ENCODE data around the gene ITGB1BP1.
A peak's percentile ranks its signal among the peaks of the same experiment; 100 is the strongest.
"Not testable (repeated sequence)": the region's sequence is repeated elsewhere in the genome, so short reads cannot be mapped to it uniquely, and the experiment has no call there.

The ITGB1BP1 gene

GRCh38 chr2:9400268-9401058 lies 22.9 kb downstream of the ITGB1BP1 start:
- DNase-seq = no peak

GRCh38 chr2:9398881-9399780 lies 24.2 kb downstream of the ITGB1BP1 start:
- DNase-seq = no peak

- not testable (repeated sequence) for DNase-seq
Observed at GRCh38 chr2:9398251-9398650, 25.1 kb downstream of the ITGB1BP1 start.

GRCh38 chr2:9397201-9397600 lies 26.1 kb downstream of the ITGB1BP1 start:
- no peak for DNase-seq

GRCh38 chr2:9394816-9395215 lies 28.5 kb downstream of the ITGB1BP1 start:
- no peak for DNase-seq

- DNase-seq = no peak
Observed at GRCh38 chr2:9392898-9393765, 30.2 kb downstream of the ITGB1BP1 start.

GRCh38 chr2:9391961-9392720 lies 31.2 kb downstream of the ITGB1BP1 start:
- no peak for DNase-seq

GRCh38 chr2:9390991-9391390 lies 32.3 kb downstream of the ITGB1BP1 start:
- no peak for DNase-seq

- DNase-seq = no peak
Observed at GRCh38 chr2:9390151-9390850, 33.0 kb downstream of the ITGB1BP1 start.

- DNase-seq = no peak
Observed at GRCh38 chr2:9388950-9389911, 34.1 kb downstream of the ITGB1BP1 start.

GRCh38 chr2:9388199-9388681 lies 35.1 kb downstream of the ITGB1BP1 start:
- DNase-seq = no peak

- DNase-seq = no peak
Observed at GRCh38 chr2:9385841-9386240, 37.5 kb downstream of the ITGB1BP1 start.

GRCh38 chr2:9384521-9384920 lies 38.8 kb downstream of the ITGB1BP1 start:
- no peak for DNase-seq

GRCh38 chr2:9382604-9383235 lies 40.6 kb downstream of the ITGB1BP1 start:
- no peak for DNase-seq

GRCh38 chr2:9380702-9381628 lies 42.4 kb downstream of the ITGB1BP1 start:
- peak; percentile 41 for DNase-seq

GRCh38 chr2:9379391-9379755 lies 44.0 kb downstream of the ITGB1BP1 start:
- DNase-seq = no peak

- DNase-seq = no peak
Observed at GRCh38 chr2:9378433-9379390, 44.6 kb downstream of the ITGB1BP1 start.

Data from MV-4-11 (cell line).